ENCODE measurements around the gene KIF12.

GRCh38 chr9:114048533-114049415 lies 50.3 kb downstream of the KIF12 start:
- TF ChIP-seq POLR2AphosphoS5 (IDR thresholded peaks at IDR 0.05; ENCODE audit: low read depth) (no peak), CTCF (conservative IDR thresholded peaks at IDR 0.05; ENCODE audit: low read depth in 2 of 2) (no peak), REST (IDR thresholded peaks at IDR 0.05; ENCODE audit: unreplicated experiment) (no peak), EZH2 (IDR thresholded peaks at IDR 0.05; ENCODE audit: low read depth, unreplicated experiment) (no peak), EZH2phosphoT487 (IDR thresholded peaks at IDR 0.05; ENCODE audit: unreplicated experiment) (no peak), NANOG (IDR thresholded peaks at IDR 0.05; ENCODE audit: borderline replicate concordance) (no peak), CREB1 (CRISPR knock-in tag; IDR thresholded peaks at IDR 0.05; ENCODE audit: low read depth) (no peak)
